Mesothelial cell of epicardium (in vitro differentiated cells): Measurements from ENCODE around the gene PNPLA6. TPM values are rescaled to one million over a fixed set of nuclear protein-coding genes. Genes with fewer than 3 reads are reported as not detected.
A peak's percentile ranks its signal among the peaks of the same experiment; 100 is the strongest.

Source experiments
- DNase-seq, 2 experiments: peaks; one replicate each; pipeline ENCODE4 v3.0.0; 2021; ENCODE audit warnings: low spot score in 2 of 2; ENCODE audit not compliant: unreplicated experiment in 2 of 2
- H3K27ac Mint-ChIP-seq: 2 replicates; pipeline ENCODE4 v1.8.0; 2021; ENCODE audit warnings: mixed read lengths
- H3K27me3 Mint-ChIP-seq: 2 replicates; pipeline ENCODE4 v1.8.0; 2021; ENCODE audit warnings: low read depth, mixed read lengths
- H3K36me3 Mint-ChIP-seq: 2 replicates; pipeline ENCODE4 v1.8.0; 2021; ENCODE audit warnings: mixed read lengths
- H3K4me1 Mint-ChIP-seq: 2 replicates; pipeline ENCODE4 v1.8.0; 2021; ENCODE audit warnings: mixed read lengths
- H3K4me3 Mint-ChIP-seq: 2 replicates; pipeline ENCODE4 v1.8.0; 2021; ENCODE audit warnings: mild to moderate bottlenecking, moderate library complexity, mixed read lengths
- H3K9me3 Mint-ChIP-seq: 2 replicates; pipeline ENCODE4 v1.8.0; 2021; ENCODE audit warnings: mixed read lengths
- CTCF ChIP-seq: fragments of 200-600 bp; sonication (generic); IDR thresholded peaks from one replicate; pipeline ENCODE4 v1.5.0; 2021; ENCODE audit warnings: antibody characterized with exemption; ENCODE audit not compliant: unreplicated experiment
- total RNA-seq: library from RNA; stranded (reverse); gene quantifications from 3 replicates; pipeline ENCODE4 v1.2.1, GENCODE V29; 2021

Gene PNPLA6
- total RNA-seq, 1 donor from 2014 or later = 117 TPM

GRCh38 chr19:7509625-7510024, 25.9 kb upstream of the PNPLA6 start:
- H3K36me3 Mint-ChIP-seq = no peaks in the 10 kb centered on the region
- TF ChIP-seq CTCF = no peak
- peaks cover 9% of the 10 kb centered on the region for H3K4me1 Mint-ChIP-seq
- DNase-seq = no peak
- no peaks in the 10 kb centered on the region for H3K27me3 Mint-ChIP-seq
- H3K27ac Mint-ChIP-seq = no peak overlapping the region
- no peak overlapping the region for H3K4me3 Mint-ChIP-seq
- no peaks in the 10 kb centered on the region for H3K9me3 Mint-ChIP-seq

GRCh38 chr19:7512400-7512851, 23.1 kb upstream of the PNPLA6 start:
- no peaks in the 10 kb centered on the region for H3K9me3 Mint-ChIP-seq
- TF ChIP-seq CTCF = no peak
- no peaks in the 10 kb centered on the region for H3K36me3 Mint-ChIP-seq
- H3K4me1 Mint-ChIP-seq = peaks cover 29% of the 10 kb centered on the region
- H3K4me3 Mint-ChIP-seq = no peak overlapping the region
- no peak for DNase-seq
- H3K27me3 Mint-ChIP-seq = no peaks in the 10 kb centered on the region
- H3K27ac Mint-ChIP-seq = peak overlapping the region; percentile 87

GRCh38 chr19:7513809-7514642, 21.5 kb upstream of the PNPLA6 start:
- no peak for TF ChIP-seq CTCF
- Mint-ChIP-seq H3K4me3 (peak overlapping the region; percentile 84), H3K27me3 (no peaks in the 10 kb centered on the region), H3K36me3 (peaks cover 7% of the 10 kb centered on the region), H3K27ac (peak overlapping the region; percentile 11), H3K4me1 (peaks cover 31% of the 10 kb centered on the region), H3K9me3 (no peaks in the 10 kb centered on the region)
- DNase-seq = no peak

GRCh38 chr19:7515110-7515644, 20.3 kb upstream of the PNPLA6 start:
- H3K4me1 Mint-ChIP-seq = peaks cover 31% of the 10 kb centered on the region
- H3K27ac Mint-ChIP-seq = peak overlapping the region; percentile 97
- no peak for DNase-seq
- H3K9me3 Mint-ChIP-seq = no peaks in the 10 kb centered on the region
- H3K36me3 Mint-ChIP-seq = peaks cover 11% of the 10 kb centered on the region
- H3K27me3 Mint-ChIP-seq = no peaks in the 10 kb centered on the region
- H3K4me3 Mint-ChIP-seq = peak overlapping the region; percentile 84
- no peak for TF ChIP-seq CTCF

GRCh38 chr19:7515645-7516151, 19.8 kb upstream of the PNPLA6 start, which contains the start of gene ZNF358:
ZNF358 (plus strand) TSS chr19:7516103; CDS start chr19:7519243, 3,140 bp downstream.
- Mint-ChIP-seq H3K9me3 (no peaks in the 10 kb centered on the region), H3K27me3 (no peaks in the 10 kb centered on the region), H3K4me3 (peak within 1 kb of the TSS; percentile 88), H3K4me1 (peaks cover 31% of the 10 kb centered on the region), H3K27ac (peak within 1 kb of the TSS; percentile 97), H3K36me3 (peaks cover 11% of the 10 kb centered on the region)
- TF ChIP-seq CTCF = no peak
- peak in 1 of 2 experiments; percentile 56 for DNase-seq
